Measurements from ENCODE around the gene EFCAB6.

DNA sequence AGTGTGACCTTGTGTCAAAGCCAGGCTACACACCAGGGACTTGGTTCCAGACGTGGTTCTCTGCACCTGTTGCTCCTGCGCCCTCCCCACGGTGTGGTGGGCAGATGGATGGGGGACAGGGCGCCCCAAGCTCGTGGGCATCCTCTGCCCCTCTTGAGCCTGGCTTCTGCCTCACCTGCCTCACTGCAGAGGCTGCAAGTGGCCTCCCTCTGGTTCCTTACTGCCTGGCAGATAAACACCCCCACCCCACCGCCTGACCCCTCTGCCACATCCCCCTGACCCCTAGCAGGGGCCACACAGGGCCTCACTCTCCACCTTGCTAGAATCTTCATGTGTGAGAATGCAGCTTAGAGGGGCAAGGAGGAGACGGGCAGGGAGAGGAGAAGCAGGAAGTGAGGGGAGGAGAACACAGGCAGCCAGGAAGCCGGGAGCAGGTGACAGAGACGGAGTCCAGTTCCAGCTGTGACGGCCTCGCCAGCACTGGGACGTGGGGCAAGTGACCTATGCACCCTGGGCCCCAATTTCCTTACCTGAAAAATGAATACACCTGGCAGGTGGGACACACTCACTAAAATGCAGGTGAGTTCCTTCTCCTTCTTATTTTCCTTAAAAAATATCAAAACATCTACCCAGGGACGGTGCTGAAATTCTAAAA lies 178.3 kb downstream of the EFCAB6 start:
- TF ChIP-seq, protein P1, sequence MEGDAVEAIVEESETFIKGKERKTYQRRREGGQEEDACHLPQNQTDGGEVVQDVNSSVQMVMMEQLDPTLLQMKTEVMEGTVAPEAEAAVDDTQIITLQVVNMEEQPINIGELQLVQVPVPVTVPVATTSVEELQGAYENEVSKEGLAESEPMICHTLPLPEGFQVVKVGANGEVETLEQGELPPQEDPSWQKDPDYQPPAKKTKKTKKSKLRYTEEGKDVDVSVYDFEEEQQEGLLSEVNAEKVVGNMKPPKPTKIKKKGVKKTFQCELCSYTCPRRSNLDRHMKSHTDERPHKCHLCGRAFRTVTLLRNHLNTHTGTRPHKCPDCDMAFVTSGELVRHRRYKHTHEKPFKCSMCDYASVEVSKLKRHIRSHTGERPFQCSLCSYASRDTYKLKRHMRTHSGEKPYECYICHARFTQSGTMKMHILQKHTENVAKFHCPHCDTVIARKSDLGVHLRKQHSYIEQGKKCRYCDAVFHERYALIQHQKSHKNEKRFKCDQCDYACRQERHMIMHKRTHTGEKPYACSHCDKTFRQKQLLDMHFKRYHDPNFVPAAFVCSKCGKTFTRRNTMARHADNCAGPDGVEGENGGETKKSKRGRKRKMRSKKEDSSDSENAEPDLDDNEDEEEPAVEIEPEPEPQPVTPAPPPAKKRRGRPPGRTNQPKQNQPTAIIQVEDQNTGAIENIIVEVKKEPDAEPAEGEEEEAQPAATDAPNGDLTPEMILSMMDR (IDR thresholded peaks at IDR 0.05), result no peak
- no peak for TF ChIP-seq POLR2A (IDR thresholded peaks at IDR 0.05)

Data from heart left ventricle (tissue), 13 donors.